Measurements from ENCODE around the gene KLK1.

GRCh38 chr19:50795664-50796073, 27.9 kb downstream of the KLK1 start:
- TF ChIP-seq CTCF (conservative IDR thresholded peaks at IDR 0.05; ENCODE audit: low read depth, low read length) (no peak), EZH2 (IDR thresholded peaks at IDR 0.05; ENCODE audit: borderline replicate concordance, low read depth, low read length, poor library complexity, severe bottlenecking) (no peak)
